SK-N-SH (cell line): ENCODE measurements around the gene DSP.

Experiments used
- EP300 ChIP-seq, 2 experiments: IDR thresholded peaks; 2 replicates each; pipeline versions ENCODE4 v1.4.0 to v1.6.1; 2012; ENCODE audit warnings: borderline replicate concordance in 1 of 2, low read depth in 1 of 2, low read length in 1 of 2
- GABPA ChIP-seq: IDR thresholded peaks from 2 replicates; pipeline ENCODE4 v1.4.0; 2012; ENCODE audit warnings: low read depth, mild to moderate bottlenecking
- RFX5 ChIP-seq: IDR thresholded peaks from 2 replicates; pipeline ENCODE4 v1.6.1; 2012; ENCODE audit warnings: mild to moderate bottlenecking, improper control_type of control experiment, low read length
- TF ChIP-seq, protein P1 (sequence below): fragments of 150-350 bp; IDR thresholded peaks from 2 replicates; pipeline ENCODE4 v1.6.1; 2017; ENCODE audit warnings: antibody characterized with exemption, low read length, low read depth, borderline replicate concordance

DNA sequence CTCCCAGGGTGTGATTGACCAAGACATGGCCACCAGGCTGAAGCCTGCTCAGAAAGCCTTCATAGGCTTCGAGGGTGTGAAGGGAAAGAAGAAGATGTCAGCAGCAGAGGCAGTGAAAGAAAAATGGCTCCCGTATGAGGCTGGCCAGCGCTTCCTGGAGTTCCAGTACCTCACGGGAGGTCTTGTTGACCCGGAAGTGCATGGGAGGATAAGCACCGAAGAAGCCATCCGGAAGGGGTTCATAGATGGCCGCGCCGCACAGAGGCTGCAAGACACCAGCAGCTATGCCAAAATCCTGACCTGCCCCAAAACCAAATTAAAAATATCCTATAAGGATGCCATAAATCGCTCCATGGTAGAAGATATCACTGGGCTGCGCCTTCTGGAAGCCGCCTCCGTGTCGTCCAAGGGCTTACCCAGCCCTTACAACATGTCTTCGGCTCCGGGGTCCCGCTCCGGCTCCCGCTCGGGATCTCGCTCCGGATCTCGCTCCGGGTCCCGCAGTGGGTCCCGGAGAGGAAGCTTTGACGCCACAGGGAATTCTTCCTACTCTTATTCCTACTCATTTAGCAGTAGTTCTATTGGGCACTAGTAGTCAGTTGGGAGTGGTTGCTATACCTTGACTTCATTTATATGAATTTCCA lies 43.9 kb downstream of the DSP start:
- TF ChIP-seq RFX5 (no peak), GABPA (no peak), EP300 (IDR thresholded peaks at IDR 0.05; ENCODE audit: borderline replicate concordance in 1 of 2, low read depth in 1 of 2, low read length in 1 of 2) (no peak)
- TF ChIP-seq, protein P1, sequence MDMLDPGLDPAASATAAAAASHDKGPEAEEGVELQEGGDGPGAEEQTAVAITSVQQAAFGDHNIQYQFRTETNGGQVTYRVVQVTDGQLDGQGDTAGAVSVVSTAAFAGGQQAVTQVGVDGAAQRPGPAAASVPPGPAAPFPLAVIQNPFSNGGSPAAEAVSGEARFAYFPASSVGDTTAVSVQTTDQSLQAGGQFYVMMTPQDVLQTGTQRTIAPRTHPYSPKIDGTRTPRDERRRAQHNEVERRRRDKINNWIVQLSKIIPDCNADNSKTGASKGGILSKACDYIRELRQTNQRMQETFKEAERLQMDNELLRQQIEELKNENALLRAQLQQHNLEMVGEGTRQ, result no peak
